Thyroid gland (tissue), 4 donors: ENCODE results near the gene SPAAR. TPM values are rescaled to one million over a fixed set of nuclear protein-coding genes. Genes with fewer than 3 reads are reported as not detected.

Source experiments
- DNase-seq, 2 donors: peaks; one replicate each; pipeline ENCODE4 v3.0.0-alpha.2; 2019
- H3K27ac ChIP-seq, 3 donors: fragments of 200-600 bp; sonication (generic); 1 replicate in 2 of 3; 2 replicates in 1 of 3; pipeline ENCODE4 v1.5.1; 2016 to 2019; ENCODE audit warnings: mild to moderate bottlenecking in 1 of 3, moderate library complexity in 1 of 3
- H3K27me3 ChIP-seq: fragments of 200-600 bp; sonication (generic); one replicate; pipeline ENCODE4 v1.5.1; 2019
- H3K36me3 ChIP-seq, 2 donors: fragments of 200-600 bp; sonication (generic); one replicate each; pipeline ENCODE4 v1.5.1; 2016 to 2019
- H3K4me1 ChIP-seq, 2 donors: fragments of 200-600 bp; sonication (generic); one replicate each; pipeline ENCODE4 v1.5.1; 2017 to 2019
- H3K4me3 ChIP-seq, 3 donors: fragments of 200-600 bp; sonication (generic); replicated peaks in 1 of 3; 1 replicate in 2 of 3; 2 replicates in 1 of 3; pipeline ENCODE4 v1.5.1; 2016; ENCODE audit warnings: mild to moderate bottlenecking in 1 of 3
- H3K9me3 ChIP-seq: fragments of 200-600 bp; sonication (generic); one replicate; pipeline ENCODE4 v1.5.1; 2017
- CTCF ChIP-seq, 6 experiments: fragments of 200-600 bp in 3 of 6; fragments of 450-650 bp in 3 of 6; sonication (generic) in 3 of 6; IDR thresholded peaks; one replicate each; pipeline ENCODE4 v1.5.1; 2016 to 2019; ENCODE audit warnings: antibody characterized with exemption in 6 of 6, mild to moderate bottlenecking in 2 of 6, inconsistent platforms in 1 of 6, moderate library complexity in 1 of 6
- POLR2A ChIP-seq, 2 donors: fragments of 450-650 bp; IDR thresholded peaks; one replicate each; pipeline ENCODE4 v1.6.1; 2017; ENCODE audit warnings: antibody characterized with exemption in 2 of 2, mild to moderate bottlenecking in 2 of 2, moderate library complexity in 1 of 2
- WGBS, 2 donors: methylation state at CpG; one replicate each; pipeline ENCODE4 v1.1.5; 2017; 5-methylcytosine and 5-hydroxymethylcytosine counted together
- intact Hi-C: fragments of 100-400 bp; cut with DNase I; formaldehyde crosslinking; loops from one replicate; pipeline ENCODE4 v1.15.1; 2023
- total RNA-seq, 4 donors: library from RNA; depleted of rRNA; stranded (reverse); fragments of >200 nt; gene quantifications; one replicate each; pipeline ENCODE4 v1.2.3, GENCODE V29; 2016

Gene SPAAR
- total RNA-seq, 4 donors from 2014 or later, result 2.1 to 8.1 (median 3.6) TPM

- intact Hi-C loops, result no loop called here
- H3K9me3 ChIP-seq, result no peaks in the 10 kb centered on the region
- H3K4me1 ChIP-seq, result peaks cover 0 to 7% of the 10 kb centered on the region in 2 donors
- H3K4me3 ChIP-seq, result no peak overlapping the region
- no peak for DNase-seq
- 75% methylated on average over 3 of the region's 3 CpGs for WGBS, 2 donors
- H3K36me3 ChIP-seq, result no peaks in the 10 kb centered on the region
- no peak for TF ChIP-seq CTCF (IDR thresholded peaks at IDR 0.05)
- no peak for TF ChIP-seq POLR2A (IDR thresholded peaks at IDR 0.05)
- no peaks in the 10 kb centered on the region for H3K27me3 ChIP-seq
- H3K27ac ChIP-seq, result no peak overlapping the region
These were observed 50.9 kb downstream of the SPAAR start for GRCh38 chr9:35960039-35960655.

Other genes with a start within 250 kb of the SPAAR start
- under 1 TPM in 3 of 4 donors, not detected in 1; 0.27 to 0.45 (median 0.42) TPM for gene ARHGEF39, start 244.3 kb upstream of the SPAAR start, total RNA-seq
- not detected for gene CA9, start 235.6 kb upstream of the SPAAR start, total RNA-seq
- gene TPM2, start 219.6 kb upstream of the SPAAR start, total RNA-seq, result 10 to 100 TPM; 45.4 to 79.6 (median 72.2) TPM
- 100 to 1,000 TPM; 142 to 245 (median 184) TPM for gene TLN1, start 177.3 kb upstream of the SPAAR start, total RNA-seq
- 10 to 100 TPM; 44.9 to 73.0 (median 51.3) TPM for gene CREB3, start 176.8 kb upstream of the SPAAR start, total RNA-seq
- 100 to 1,000 TPM in 2 of 4 donors, 10 to 100 TPM in 2; 71.4 to 111 (median 101) TPM for gene GBA2, start 160.3 kb upstream of the SPAAR start, total RNA-seq
- 10 to 100 TPM; 25.4 to 34.0 (median 30.2) TPM for gene RGP1, start 160.2 kb upstream of the SPAAR start, total RNA-seq
- gene MSMP, start 155.2 kb upstream of the SPAAR start, total RNA-seq, result under 1 TPM in 1 of 4 donors, not detected in 3; 0.67 TPM
- gene NPR2, start 117.9 kb upstream of the SPAAR start, total RNA-seq, result 1 to 10 TPM; 5.1 to 9.3 (median 8.1) TPM
- 1 to 10 TPM; 4.7 to 7.1 (median 5.7) TPM for gene SPAG8, start 97.2 kb upstream of the SPAAR start, total RNA-seq
- gene HINT2, start 94.4 kb upstream of the SPAAR start, total RNA-seq, result 10 to 100 TPM; 11.4 to 58.2 (median 50.6) TPM
- gene FAM221B, start 80.8 kb upstream of the SPAAR start, total RNA-seq, result not detected
- 10 to 100 TPM in 3 of 4 donors, 1 to 10 TPM in 1; 8.5 to 17.4 (median 15.8) TPM for gene TMEM8B, start 80.3 kb upstream of the SPAAR start, total RNA-seq
- not detected for gene OR13J1, start 39.1 kb upstream of the SPAAR start, total RNA-seq
- gene HRCT1, start 3.3 kb upstream of the SPAAR start, total RNA-seq, result 10 to 100 TPM in 1 of 4 donors, 1 to 10 TPM in 2, under 1 TPM in 1; 0.81 to 11.8 (median 3.3) TPM
- gene OR2S2, start 48.7 kb downstream of the SPAAR start, total RNA-seq, result not detected
- gene RECK, start 127.4 kb downstream of the SPAAR start, total RNA-seq, result 10 to 100 TPM in 3 of 4 donors, 1 to 10 TPM in 1; 7.1 to 20.0 (median 18.6) TPM
- gene GLIPR2, start 227.2 kb downstream of the SPAAR start, total RNA-seq, result 10 to 100 TPM; 15.6 to 25.1 (median 20.4) TPM